Stimulated activated naive CD4-positive, alpha-beta T cell (primary cell): ENCODE results near the gene AMN1.
"Not testable (repeated sequence)": the region's sequence is repeated elsewhere in the genome, so short reads cannot be mapped to it uniquely, and the experiment has no call there.

Experiments used
- DNase-seq, 6 experiments: peaks; one replicate each; lab custom pipeline; 2025; lab: John Stamatoyannopoulos, UW

Gene AMN1

DNA sequence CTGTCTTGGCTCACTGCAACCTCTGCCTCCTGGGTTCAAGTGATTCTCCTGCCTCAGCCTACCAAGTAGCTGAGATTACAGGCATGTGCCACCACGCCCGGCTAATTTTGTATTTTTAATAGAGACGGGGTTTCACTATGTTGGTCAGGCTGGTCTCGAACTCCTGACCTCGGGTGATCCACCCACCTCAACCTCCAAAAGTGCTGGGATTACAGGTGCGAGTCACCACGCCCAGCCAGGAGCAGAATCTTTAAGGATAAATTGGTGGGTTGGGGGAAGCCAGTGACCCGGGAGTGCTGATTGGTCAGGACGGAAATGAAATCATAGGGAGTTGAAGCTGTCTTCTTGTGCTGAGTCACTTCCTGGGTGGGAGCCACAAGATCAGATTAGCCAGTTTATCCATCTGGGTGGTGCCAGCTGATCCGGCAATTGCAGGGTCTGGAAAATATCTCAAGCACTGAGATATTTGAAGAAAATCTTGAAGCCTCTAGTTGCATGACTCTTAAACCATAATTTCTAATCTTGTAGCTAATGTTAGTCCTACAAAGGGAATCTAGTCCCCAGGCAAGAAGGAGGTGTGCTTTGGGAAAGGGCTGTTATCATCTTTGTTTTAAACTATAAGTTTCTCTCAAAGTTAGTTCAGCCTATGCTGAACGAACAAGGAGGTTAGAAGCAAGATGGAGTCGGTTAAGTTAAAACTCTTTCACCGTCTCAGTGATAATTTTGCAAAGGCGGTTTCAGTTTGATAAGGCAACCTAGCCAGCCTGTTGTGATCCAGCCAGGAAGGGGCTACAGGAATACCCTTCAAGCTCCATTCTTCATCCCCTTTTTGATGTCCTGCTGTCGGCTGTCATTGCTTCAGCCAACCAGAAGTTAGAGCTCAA is 5.0 kb upstream of the AMN1 start:
- not testable (repeated sequence) for DNase-seq

DNA sequence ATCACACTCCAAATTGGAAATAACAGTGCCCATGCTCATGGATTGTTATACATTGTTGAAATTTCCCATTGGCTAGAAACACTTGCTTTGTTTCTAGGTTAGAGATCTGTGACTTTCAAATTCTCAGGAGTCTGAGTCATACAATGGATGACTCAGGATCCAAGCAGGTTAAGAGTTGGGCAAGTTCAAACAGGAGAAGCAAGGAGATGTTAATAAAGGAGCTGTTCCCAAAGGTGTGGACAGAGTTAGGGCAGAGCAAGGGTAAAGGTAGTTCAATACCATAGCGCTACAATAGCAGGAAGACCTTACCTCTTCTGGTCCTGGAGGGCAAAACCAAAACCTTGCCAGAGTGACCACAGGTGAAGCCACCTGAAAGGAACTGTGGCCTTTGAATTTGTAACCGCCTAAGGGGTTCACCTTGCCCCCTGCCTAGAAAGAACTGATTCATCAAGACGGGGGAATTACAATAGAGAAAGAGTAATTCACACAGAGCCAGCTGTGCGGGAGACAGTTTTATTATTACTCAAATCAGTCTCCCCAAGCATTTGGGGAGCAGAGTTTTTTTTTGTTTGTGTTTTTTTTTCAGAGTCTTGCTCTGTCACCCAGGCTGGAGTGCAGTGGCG is 4.2 kb upstream of the AMN1 start:
- no peak for DNase-seq

DNA sequence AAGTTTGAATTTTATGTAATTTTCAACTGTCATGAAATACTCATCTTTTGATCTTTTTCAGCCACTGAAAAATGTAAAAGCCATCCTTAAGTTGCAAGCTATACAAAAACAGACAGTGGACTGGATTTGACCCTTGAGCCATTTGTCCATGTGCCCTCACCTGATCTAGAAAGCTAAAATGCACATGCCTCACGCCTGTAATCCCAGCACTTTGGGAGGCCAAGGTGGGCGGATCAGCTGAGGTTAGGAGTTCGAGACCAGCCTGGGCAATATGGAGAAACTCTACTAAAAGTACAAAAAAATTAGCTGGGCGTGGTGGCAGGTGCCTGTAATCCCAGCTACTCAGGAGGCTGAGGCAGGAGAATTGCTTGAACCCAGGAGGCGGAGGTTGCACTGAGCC is 2.4 kb upstream of the AMN1 start:
- DNase-seq, result not testable (repeated sequence)

DNA sequence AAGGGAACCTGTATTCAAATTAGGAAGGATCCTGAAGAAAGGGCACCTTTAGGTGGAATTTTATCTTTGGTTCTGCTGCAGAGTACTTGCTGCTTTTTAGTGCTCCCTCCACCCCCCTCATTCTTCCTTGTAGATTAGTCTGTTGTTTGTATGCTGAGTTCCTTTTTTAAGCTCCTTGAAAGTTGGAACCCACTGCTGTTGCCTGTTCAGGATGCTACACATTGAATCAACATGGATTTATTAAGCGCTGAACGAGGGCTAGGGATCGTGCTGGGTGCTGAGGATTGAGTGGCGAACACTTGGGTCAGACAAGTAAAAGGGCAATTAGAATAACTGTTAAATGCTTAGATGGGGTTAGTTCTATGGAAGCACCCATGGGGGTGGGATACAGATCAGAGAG is 884 bp upstream of the AMN1 start:
- no peak for DNase-seq

DNA sequence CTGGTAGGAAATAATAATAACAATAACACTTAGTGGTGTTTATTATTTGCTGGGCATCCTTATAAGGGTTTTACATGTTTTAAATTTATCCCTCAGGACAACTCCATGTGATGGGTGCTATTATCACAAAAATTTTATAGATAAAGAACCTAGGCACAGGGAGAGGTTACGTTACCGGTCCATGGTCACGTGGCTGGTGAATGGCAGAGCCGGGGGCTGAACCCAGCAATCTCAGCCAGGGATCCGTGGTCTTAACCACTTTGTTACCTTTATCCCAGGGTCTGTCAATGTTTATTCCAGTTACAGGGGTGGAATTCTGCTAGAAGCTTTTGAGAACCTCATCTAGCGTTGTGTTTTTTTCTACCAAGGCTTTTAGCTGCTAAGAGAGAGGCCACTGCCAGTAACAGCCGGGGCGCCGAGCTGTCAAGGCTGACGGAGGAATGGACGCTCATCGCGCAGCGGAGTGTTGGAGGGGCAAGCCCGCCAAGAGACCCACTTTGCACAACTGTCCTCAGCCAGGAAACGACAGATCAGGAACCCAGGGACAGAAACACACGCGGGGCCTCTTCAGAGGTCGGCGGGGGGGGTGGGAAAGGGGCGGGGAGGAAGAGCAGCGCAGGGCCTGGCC is 418 bp downstream of the AMN1 start:
- no peak for DNase-seq

DNA sequence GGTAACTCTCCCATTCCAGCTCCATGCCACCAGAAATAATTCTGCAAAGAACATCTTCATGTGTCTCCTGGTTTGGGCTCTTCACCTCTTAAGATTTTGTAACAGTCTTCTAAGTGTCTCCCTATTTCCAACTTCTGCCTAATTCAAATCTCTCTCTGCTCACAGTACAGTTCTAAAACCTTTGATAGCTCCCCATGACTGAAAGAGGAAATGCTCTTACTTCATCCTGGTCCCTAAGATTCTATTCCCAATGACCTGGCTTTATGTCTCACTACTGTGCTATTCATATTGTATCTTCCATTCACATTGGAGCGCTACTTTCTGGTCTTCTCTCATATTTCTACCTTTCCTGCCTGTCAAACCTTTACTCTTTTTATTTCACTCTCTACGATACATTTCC is 1.6 kb downstream of the AMN1 start:
- no peak for DNase-seq

DNA sequence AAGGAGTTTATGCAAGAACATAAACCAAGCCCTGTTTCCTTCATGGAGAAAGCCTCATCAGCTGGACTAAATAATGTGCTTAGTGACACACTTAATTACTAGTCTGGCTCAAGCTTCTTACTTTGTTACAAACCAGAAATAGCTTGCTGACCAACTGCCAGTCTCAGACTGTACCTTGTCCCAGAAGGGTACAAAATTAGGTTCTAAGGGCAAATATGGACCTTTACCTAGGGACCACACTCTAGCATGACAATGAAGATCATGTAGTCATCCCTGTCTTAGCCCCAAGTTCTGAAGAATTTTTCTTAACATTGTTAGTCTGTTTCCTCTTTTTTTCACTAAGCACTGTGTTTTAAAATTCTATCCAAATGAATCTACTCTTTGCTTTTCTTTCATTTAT is 2.2 kb downstream of the AMN1 start:
- DNase-seq, result no peak

DNA sequence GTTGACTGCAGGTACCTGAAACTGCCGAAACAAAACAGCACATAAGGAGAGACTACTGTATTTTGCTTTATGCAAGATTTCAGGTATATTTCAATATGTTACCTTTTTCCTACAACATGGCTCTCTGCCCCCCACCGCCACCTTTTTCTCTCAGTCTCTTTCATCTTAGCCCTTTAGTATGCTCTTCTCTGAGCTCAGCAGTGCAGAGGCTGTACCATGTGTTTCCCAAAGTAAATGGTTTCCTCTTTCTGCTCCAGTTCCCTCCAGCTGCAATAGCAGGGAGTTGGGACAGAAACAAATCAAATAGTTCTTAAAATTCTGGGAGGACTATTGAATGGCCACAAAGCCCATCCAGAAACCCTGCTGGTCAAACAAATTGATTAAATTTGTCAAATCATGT is 4.3 kb downstream of the AMN1 start:
- no peak for DNase-seq

DNA sequence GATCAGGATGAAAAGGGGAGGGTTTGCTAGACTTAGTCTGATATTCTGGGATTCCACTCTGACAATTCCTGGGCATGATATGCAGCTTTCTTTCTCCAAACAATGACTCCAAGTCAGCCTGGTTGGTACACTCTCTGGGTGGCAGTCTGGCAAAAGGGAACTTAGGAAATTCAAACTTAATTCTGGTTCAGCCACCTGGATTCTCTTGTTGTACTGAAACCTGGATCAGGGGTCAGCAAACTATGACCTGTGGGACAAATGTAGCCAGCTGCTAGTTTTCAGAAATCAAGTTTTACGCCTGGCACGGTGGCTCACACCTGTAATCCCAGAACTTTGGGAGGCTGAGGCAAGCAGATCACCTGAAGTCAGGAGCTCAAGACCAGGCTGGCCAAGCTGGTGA is 6.2 kb downstream of the AMN1 start:
- no peak for DNase-seq

DNA sequence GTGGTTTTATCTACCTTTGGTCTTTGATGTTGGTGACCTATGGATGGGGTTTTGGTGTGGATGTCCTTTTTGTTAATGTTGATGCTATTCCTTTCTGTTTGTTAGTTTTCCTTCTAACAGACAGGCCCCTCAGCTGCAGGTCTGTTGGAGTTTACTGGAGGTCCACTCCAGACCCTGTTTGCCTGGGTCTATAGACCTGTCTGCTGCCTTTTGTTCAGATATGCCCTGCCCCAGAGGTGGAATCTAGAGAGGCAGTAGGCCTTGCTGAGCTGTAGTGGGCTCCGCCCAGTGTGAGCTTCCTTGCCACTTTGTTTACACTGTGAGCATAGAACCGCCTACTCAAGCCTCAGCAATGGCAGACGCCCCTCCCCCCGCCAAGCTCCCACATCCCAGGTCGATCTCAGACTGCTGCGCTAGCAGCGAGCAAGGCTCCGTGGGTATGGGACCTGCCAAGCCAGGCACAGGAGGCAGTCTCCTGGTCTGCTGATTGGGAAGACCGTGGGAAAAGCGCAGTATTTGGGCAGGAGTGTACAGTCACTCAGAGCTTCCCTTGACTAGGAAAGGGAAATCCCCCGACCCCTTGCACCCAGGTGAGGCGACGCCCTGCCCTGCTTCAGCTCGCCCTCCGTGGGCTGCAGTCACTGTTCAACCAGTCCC is 10.2 kb downstream of the AMN1 start:
- not testable (repeated sequence) for DNase-seq

DNA sequence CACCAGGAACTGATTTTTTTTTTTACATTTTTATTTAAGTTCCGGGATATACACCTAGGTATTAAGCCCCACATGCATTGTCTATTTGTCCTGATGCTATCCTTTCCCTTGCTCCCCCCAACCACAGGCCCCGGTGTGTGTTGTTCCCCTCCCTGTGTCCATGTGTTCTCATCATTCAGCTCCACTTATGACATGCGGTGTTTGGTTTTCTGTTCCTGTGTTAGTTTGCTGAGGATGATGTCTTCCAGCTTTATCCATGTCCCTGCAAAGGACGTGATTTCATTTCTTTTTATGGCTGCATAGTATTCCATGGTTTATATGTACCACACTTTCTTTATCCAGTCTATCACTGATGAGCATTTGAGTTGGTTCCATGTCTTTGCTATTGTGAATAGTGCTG is 11.8 kb downstream of the AMN1 start:
- not testable (repeated sequence) for DNase-seq

DNA sequence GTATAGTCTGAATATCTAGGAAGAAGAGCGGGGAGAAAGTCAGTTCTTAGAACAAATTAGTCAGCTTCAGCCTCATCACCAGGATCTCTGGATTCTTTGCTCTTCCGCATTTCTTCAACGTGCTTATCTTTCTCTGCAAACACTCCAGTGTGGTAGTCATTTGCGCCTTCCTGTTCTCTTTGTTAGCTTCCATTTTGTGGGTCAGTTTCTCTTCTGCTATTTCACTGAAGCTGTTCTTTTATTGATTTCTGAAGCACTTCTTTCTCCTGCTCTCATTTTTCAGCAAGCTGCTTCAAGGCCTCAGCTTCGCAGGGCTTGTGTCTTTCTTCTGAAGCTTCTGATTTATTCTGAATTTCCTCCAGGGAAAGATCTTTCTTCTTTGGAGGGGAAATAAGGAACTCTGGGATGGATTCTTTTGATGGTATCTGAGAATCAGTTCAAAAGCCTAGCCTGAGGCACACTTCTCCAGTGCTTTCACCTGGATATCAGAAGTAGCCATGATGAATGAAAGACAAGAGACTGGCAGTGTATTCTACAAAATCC is 13.5 kb downstream of the AMN1 start:
- DNase-seq, result no peak

DNA sequence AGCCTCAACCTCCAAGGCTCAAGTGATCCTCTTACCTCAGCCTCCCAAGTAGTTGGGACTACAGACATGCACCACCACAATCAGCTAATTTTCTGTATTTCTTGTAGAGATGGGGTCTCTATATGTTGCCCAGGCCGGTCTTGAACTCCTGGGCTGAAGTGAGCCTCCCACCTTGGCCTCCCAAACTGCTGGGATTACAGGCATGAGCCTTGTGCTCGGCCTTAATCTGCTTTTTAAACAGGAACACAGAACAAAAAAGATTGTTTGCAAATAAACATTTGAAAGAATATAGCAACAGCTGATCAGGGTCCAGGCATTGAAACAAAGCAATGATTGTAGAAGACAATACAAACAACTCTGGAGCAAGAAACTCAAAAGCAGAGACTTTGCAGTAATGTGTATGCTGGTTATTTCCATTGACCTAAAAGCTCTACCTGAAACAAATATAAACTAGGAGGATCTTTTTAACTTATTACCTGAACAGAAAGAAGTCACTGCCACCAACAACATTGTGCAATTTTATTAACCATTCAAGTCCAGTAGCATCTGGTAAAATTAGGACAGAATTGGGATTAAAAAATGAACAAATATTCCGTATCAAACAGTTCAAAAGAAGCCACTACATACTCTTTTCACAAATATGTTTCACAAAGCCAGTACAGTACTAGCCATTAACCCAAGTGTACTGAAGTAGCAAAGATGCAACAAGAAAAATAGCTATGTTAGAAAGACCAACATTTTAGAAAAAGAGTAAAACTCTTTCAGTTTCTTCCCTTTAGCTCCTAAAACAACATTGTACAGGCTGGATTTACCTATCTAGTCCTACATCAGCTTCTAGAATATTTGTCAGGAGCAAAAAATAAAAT is 14.2 kb downstream of the AMN1 start:
- no peak for DNase-seq

DNA sequence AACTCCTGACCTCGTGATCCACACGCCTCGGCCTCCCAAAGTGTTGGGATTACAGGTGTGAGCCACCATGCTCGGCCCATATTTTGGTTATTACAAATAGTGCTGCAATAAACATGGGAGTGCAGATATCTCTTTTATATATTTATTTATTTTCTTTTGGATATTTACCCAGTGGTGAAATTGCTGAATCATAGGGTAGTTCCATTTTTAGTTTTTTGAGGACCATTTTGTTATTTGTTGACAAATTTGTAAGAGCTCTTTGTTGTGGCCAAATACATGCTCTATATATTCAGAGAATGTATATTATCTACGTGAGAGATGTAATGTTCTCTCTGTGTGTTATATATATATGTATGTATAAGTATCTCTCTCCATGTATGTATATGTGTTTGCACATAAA is 15.9 kb downstream of the AMN1 start:
- no peak for DNase-seq

DNA sequence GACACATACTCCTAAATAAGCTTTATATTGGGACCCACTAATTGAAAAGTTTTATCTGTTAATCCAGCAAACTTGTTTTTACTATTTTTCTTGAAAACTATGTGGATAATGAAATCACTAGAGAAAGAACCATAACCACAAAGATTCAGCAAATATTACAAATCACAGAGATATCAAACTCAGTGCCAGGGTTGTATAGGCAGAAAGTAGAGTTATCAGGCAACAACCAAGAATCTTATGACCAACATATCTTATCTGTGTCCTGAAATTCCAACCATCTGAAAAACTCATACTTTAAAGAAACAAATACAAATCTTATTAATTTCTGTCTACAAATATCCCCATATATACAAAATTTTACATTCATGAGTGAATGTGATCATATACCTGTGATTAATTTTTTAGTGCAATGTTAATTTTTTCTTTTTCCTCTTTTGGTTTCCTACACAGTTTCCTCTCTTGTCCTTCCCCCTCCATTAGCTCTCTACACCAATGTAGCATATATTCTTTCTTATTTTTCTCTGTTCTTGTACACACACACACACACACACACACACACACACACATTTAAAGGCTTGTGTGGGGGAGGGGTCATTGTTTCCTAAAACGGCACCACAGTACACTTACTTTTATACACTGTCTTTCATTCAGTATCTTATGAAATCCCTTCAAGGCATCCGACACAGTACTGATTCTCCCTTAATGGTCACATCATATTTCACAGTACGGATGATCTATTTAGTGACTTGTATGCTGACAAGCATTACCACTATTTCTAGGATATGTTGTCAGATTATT is 18.6 kb downstream of the AMN1 start:
- no peak for DNase-seq

DNA sequence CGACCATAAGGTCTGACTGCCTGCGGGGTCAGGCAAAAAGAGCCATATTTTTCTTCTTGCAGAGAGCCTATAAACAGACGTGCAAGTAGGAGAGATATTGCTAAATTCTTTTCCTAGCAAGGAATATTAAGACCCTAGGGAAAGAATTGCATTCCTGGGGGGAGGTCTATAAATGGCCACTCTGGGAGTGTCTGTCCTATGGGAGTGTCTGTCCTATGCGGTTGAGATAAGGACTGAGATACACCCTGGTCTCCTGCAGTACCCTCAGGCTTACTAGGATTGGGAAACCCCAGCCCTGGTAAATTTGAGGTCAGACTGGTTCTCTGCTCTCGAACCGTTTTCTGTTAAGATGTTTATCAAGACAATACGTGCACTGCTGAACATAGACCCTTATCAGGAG is 20.7 kb downstream of the AMN1 start:
- DNase-seq, result peak in 1 of 6 experiments; percentile 4

DNA sequence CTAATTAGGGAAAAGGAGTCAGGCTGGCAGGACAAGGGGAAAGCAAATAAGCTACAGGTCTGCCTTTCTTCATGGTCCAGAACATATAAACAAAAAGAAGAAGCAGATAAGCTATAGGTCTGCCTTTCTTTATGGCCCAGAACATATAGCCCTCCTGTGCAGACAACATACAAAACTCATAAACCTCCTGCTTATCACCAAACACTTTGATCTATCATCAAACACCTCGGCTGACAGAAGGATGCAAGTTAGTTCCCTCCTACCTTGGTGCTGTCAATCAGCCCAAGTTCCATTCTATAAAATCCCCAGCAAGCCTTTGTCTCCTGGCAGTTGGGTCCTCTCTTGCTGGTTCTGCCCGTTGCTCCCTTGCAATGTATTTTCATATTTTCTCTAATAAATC is 23.2 kb downstream of the AMN1 start:
- peak in 3 of 6 experiments; percentile 16 to 32 (median 20) for DNase-seq

DNA sequence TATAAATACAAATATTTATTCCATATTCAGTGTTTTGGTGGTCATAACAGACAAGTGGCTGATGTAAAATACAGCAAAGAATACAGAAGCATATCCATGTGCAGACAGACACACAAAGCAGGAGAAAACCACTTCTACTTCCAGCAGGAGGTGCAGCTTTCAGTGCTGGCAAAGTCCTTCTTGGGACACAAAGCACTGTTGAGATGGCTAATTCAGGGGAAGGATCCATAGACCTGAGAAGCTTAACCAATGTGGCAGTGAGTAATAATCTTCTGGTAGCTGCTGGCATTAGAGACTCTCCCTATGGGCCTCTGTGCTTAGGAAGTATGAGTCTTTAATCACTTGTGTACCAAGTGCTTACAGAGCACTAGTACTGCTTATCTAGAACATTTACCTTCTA is 26.8 kb downstream of the AMN1 start:
- no peak for DNase-seq

DNA sequence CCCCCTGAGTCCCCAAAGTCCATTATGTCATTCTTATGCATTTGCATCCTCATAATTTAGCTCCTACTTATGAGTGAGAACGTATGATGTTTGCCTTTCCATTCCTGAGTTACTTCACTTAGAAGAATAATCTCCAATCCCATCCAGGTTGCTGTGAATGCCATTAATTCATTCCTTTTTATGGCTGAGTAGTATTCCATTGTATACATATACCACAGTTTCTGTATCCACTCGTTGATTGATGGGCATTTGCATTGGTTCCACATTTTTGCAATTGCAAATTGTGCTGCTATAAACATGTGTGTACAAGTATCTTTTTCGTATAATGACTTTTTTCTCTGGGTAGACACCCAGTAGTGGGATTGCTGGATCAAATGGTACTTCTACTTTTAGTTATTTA is 38.9 kb downstream of the AMN1 start:
- not testable (repeated sequence) for DNase-seq

DNA sequence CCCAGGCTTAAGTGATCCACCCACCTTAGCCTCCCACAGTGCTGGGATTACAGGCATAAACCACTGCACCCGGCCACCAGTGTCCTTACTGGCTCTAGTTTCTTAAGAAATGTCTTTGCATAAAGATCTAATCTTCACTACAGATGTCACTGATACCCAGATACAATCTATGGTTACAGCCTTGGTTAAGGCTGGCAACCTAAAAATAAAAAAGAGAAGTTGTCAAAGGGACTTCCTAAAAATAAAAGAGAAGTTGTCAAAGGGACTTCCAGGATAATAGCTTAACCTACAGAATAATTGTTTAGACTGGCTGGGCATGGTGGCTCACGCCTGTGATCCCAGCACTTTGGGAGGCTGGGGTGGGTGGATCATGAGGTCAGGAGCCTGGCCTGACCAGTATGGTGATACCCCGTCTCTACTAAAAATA is 41.7 kb downstream of the AMN1 start:
- no peak for DNase-seq
